ENCODE measurements around the gene TMEM220.
"Not testable (repeated sequence)": the region's sequence is repeated elsewhere in the genome, so short reads cannot be mapped to it uniquely, and the experiment has no call there.

Gene TMEM220

DNA sequence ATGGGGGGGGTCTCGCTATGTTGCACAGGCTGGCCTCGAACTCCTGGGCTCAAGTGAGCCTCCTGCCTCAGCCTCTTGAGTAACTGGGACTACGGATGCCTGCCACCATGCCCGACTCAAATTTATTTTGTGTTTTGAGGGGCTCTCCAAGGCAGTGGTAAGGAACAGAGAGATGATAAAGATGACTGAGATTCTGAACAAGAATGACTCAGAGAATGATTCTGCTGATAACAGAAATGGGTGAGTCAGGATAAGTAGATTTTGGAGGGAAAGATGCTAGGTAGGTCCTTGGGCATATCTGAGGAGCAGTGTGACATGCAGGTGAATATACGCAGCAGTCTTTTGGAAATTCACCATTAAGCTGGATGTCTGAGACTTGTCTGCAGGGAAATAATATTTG is 2.6 kb downstream of the TMEM220 start:
- no peak for DNase-seq

DNA sequence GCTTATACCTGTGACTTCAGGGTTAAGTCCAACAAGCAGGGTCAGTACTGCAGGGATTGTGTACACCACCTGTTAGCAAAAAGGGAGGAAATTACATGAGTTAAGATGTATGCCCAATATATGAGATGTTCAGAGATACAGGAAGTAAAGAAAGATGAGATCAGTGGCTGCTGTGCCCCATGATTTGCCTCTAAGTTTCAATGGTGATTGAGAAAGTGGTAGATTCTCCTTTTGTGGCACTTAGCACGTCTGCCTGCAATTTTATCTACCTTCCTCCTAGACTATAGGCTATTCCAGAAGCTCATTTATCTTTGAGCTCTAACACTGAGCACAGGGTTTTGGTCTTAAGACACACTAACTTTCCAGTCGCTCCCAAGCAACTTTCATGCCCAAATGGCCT is 3.6 kb downstream of the TMEM220 start:
- DNase-seq = no peak

DNA sequence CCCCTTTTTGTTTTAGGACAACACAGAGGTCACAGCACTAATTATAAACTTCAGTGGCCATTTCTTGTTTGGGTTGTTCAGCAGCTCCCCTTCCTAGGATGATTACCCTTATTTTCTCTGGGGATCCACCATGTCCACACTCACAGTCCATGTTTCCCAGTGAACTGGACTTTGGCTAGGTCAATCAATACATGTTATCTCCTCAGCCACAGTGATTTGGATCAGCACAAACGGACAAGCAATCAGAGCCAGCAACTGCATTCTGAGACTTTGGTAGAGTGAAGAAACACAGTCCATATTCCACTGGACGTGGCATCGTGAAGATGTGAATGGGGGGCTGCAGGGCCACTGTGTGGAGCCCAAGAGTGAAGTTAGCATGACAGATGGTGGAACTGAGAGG is 4.6 kb downstream of the TMEM220 start:
- DNase-seq = no peak

DNA sequence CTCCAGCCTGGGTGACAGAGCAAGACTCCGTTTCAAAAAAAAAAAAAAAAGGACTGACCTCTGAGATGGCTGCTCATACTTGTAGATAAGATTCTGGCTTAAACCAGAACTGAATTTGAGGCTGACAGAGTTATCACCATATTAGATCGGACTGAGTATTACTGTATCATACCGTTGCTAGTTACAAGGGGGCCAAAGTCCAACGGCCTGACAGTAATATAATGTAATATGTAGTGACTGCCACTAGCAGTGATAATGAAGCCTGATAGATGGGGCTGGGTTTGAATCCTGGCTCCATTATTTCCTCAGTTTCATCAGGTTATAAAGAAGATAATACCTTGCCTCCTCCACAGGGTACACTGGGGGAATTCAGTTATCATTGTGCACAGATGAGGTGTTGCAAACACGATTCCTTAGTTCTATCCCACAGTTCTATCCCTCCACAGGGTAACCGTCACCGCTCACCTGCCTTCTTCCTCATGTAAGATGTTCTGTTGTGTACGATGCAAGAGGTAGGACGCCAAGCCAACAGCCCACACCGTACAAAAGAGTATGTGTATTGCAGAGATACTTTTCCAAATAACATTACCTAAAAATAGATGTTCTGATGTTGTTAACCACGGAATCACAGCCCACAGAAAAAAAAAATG is 5.2 kb downstream of the TMEM220 start:
- no peak for DNase-seq

DNA sequence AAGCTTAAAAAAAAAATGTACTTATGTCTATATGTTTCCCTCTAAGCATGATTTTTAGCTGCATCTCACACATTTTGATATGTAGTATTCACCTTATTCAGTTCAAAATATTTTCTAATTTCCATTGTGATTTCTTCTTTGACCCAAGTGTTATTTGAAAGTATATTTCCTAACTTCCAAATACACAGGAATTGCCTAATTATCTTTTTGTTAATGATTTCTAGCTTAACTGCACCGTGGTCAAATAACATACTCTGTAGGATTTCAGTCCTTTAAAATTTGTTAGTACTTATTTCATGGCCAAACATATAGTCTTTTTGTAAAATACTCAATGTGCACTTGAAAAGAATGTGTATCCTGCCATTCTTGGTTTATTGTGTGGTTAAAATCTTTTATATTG is 11.3 kb downstream of the TMEM220 start:
- no peak for DNase-seq

DNA sequence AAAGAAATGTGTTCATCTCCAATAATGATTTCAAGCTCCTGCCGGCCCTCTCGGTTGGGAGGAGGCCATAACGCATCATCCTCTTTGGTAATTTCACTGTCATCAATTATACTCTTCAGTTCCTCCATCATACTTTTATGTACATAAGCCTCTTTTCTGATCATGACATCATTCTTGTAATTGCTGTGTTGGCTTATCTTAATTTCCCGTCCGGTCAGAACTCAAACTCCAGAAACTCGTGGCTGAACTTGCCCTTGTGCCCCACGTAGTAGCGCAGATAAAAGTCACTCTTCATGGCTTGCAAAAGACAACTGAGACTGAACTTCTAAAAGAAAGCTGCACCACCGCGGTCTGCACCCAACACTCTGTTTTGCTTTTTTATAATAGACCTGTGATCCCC is 13.6 kb downstream of the TMEM220 start:
- no peak for DNase-seq

DNA sequence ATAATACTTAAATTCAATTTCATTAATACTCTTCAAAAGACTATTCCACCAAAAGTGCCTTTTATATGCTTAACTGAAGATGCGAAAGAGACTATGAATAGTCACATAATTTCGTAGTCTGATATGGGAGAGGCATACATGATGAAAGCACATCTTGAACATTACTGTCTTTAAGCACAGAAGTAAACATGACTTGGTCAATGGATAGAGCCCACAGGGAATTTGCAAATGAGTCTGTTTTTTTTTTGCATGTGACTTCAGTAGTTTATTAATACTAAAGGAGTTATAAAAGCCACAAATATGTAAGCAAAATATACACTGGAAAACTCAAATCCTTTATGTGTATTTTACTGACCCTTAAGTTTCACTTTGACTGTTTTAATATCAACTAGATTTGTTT is 16.5 kb downstream of the TMEM220 start:
- DNase-seq = no peak

DNA sequence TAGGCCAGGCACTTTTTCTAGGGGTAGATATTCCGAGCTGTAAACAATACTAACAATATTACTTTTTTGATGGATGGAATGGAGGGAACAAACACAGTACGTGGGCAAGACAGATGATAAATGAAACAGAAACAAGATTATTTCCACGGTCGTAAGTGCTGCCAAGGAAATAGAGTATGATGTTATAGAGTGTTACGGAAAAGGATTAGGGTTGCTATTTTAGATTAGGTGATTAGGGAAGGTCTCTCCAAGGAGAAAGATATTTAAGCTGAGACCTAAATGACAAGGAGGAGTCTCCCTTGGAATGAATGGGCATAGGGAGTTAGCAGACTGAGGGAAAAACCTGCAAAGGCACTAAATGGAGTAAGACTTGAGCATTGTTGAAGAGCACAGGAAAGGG is 24.1 kb downstream of the TMEM220 start:
- no peak for DNase-seq

DNA sequence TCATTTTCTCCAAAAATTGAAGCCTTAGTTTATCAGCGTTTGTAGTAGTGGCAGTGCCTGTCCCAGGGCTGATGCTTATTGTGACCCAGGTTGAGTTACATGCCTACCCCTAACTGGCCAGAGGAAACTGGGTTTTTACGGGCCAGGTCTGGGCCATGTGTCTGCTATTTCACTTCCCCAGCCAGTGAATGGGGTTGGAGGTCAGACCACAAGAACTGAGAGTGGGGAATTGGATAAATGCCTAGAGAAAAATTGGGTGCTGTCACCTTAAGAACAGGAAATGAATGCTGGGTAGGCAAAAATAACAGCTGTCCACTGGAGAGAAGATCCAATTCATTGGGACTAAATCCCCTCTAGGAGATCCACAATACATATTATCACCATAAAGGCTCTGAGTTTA is 27.2 kb downstream of the TMEM220 start:
- DNase-seq = no peak

DNA sequence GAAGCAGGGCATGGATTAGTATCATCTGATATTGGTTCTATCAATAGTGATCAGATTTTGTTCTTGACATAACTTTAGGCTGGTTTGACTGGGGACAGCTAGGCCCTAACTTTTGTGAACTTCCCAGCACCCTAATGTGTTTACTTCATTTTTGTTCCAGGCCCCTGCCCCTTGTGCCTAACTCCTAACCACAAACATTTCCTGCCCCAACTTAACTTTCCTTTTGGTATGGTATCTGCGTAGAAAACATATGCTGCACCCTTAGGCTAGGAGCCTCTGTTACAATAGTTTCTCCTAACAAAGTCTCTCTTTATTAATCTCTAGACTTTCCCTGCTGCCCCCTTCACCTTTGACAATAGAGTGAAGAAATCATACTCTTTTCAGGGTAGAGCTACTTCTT is 30.0 kb downstream of the TMEM220 start:
- DNase-seq = no peak

DNA sequence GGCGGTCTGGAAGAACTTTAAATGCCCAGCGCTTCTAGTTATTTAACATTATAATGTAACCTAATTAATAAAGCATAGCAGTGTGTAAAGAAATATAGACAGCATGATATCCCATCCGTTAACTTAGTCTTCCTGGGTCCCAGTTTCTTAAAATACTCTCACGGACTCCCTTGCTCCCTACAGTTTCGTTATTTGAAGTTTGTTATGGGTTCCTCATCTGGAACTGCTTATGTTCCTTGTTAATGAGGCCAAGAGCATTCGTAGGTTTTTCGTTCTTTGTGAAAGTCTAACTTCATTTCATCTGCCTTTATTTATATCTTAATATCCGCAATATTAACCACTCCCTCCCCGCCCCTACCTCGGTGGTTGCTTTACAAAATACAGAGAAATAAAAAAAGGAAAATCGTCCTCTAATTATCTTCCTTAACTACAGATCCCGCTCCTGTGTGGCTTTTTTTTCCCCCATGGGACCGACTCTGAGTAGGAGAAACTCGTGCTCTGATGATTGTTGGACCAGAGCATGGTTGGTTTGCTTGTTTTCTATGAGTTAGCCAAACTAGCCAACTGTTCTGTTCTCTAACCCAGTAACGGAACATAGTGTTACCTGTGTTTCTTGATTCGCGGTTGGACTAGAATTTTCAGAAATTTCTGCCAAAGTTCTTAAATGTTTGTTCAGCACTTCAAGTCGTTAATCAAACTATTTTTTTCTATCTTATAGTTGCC is 31.6 kb downstream of the TMEM220 start:
- no peak for DNase-seq

DNA sequence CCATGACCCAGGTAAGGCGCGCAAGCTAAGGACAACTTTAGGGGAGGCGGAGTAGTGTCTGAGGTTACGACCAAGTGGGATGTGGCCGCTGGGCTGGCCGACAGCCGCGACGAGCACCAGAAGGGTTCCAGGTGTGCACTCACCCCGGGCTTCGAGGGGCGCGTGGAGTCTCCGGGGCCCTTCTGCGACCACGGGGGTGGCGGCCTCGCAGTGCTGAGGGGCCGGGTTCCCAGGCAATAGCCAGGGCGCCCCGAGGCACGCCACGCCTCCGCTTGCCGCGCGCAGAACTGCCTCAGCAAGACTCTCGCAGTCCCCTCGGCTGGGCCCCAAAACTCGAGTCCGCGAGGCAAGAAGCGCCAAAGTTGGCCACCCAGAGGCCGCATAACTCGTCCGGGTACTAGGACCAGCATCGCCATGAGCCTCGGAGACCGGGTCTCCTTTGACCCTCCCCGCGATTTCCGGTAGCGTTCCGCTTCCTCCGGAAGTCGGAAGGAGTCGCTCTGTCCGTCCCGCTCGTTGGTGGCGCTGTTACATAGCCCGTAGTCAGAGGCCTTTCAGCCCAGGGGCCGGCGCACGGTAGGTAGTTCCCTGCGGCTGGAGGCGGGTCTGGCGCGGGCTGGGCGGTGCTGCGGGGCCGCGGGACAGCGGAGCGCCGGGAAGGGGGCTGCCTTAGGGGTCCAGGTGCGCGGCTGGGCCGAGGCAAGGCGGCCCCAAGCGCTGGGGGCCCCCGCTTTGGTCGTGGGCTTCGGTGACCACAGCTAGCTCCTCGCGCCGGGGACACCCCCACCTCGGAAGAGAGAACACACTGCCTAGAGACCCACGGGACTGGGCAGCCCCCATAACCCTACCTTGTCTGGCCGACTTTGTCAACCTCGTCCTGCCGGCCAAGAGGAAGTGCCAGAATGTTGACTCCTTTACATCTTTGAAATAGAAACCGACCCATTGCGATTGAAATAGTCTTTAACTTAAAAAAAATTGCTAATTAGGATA is 32.4 kb downstream of the TMEM220 start, which contains the start of the genes ADPRM and SCO1:
ADPRM (plus strand) TSS at position 503 of the 990 bp plus-strand sequence. CDS start 7,333 bp downstream, outside the sequence.
SCO1 (minus strand) TSS at position 442 of the 990 bp plus-strand sequence; CDS start at position 416, 26 bp downstream.
- peak; percentile 92 for DNase-seq

DNA sequence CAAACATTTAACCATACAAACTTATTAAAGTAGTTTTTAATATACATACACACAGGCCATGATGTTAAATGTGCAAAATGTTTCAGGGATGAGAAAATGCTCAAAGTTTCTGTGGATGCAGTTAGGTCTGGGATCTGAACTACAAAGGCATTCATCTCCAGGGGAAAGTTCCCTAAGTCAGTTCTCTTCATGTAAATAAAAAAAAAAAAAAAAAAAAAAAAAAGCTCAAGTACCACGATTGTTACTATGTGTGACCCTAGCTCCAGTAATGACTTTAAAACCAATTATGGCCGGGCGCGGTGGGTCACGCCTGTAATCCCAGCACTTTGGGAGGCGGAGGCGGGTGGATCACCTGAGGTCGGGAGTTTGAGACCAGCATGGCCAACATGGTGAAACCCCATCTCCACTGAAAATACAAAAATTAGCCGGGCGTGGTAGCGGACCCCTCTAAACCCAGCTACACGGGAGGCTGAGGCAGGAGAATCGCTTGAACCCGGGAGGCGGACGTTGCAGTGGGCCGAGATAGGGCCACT is 33.9 kb downstream of the TMEM220 start:
- not testable (repeated sequence) for DNase-seq

DNA sequence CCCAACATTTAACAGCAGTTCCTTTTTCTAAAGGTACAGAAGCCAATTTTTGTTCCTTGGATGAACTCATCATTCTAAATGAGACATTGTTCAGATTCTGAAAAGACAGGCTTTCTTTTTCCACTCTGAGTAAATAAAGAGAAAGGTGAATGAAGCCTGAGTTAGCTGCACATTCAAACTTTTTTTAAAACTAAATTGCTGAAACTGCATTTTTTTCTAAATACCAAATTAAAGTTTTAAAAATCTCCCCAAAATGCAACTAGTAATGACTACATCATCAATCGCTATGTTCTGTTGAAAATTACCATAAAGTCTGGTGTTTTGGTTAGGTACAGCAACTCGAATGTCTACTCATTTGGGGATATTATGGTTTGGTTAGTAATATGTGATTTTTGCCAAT is 42.3 kb downstream of the TMEM220 start:
- DNase-seq = no peak

DNA sequence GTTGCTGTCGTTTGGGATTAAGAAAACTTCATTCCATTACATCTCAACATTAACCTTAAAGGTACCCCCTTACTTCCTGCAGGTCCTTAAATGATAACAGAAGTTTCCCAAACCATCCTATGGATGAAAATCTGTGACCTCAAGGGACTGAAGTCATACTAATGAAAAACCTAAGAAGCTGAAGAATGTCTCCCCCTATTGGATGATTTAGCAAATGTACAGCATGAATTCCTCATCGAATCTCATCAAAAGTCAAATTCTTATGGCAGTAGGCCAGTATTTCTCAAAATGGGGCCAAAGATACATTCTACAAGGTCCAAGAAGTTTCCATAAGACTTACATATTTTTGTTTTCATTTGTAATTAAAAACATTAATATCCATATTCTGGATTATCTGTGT is 46.0 kb downstream of the TMEM220 start:
- DNase-seq = peak; percentile 3

DNA sequence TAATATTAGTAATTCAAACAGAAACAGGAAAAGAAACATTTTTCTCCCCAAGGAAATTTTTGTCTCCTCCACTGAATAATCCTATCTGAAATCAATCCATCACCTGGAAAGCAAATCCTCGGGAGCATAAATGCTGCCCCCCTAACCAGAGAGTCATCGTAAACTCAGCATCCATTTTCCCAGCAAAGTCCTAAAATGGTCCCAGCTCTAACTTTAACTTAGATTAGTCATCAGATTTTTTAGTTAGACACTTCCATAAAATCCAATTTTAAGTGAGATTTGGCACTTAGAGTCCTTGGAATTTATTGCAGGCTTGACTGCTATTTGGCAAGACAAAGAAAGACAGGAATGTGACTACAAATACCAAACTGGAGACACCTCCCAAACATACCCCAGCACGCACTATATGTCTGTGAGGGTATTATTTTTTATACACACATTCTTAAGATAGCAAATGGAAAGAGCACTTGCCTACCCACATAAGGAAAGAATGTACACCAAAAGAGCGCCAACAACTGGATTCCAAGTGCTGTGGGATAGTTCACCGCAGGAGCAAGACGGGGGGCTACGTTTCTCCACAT is 47.9 kb downstream of the TMEM220 start:
- no peak for DNase-seq

DNA sequence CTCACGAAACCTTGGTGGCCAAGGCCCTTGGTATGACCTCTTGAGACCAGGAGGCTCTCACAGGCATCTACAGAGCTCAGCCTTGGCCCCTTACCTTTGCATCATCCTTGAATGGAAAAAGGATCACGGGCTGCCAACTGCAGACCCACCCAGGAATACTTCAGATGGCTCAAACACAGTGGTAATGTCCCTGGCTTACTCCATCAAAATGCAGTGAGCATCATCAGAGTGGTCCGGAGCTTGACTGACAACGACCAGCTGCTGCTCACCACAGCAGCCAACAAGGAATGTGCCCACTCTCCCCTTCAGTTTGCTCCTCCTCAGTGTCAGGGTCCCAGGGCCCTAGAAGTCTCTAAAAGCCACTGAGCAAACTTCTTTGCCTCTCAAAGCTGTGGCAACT is 55.1 kb downstream of the TMEM220 start:
- no peak for DNase-seq

DNA sequence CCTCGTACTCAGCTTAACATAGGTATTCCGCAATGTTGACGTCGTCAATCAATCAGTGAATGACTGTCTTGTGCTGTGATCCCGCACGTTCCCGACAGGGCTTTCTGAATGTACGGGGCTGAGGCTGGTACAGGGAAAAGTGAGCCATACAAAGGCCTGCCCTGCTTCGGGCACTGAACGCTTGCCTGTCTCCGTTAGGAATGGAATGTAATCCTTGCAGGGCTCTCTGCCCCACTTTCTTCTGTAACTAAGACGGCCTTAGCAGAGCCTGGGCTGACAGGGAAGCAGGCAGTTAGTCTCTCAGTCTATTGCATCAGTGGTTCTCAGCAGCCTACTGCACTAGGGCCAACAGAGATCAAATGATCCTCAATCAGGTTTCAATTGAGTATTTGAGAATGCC is 56.5 kb downstream of the TMEM220 start:
- DNase-seq = no peak

DNA sequence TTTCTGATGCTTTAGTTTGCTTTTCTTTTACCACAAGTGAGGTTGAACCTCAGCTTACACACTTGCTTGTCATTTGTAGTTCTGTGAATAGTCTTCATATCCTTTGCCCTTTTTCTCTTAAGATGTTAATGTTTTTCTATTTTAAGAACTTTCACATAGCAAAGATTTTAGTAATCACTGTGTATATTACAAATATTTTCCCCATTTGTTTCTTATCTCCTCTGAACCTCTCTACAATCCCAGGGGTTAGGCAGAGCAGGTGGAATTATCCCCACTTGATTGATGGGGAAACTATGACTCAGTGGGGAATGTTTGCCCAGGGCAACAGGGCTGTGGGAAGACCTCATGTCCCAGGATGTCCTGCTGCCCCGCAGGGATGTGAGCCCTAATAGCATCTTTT is 61.0 kb downstream of the TMEM220 start:
- no peak for DNase-seq

DNA sequence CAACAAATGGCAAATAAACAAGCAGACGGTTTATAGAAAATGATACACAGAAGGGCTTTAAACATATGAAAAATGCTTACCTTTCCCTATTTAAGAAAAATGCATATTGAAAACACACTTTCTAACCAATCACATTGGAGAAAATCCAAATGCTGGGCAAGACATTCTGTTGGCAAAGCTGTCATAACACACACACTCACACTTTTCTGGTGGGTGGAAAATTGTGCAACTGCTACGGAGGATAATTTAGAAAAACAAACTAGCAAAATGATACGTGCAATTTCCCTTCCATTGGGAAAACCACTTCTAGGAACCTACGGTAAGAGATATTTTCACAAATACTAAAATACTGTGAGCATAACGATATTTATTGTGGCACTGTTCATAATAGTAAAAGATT is 62.9 kb downstream of the TMEM220 start:
- DNase-seq = no peak

DNA sequence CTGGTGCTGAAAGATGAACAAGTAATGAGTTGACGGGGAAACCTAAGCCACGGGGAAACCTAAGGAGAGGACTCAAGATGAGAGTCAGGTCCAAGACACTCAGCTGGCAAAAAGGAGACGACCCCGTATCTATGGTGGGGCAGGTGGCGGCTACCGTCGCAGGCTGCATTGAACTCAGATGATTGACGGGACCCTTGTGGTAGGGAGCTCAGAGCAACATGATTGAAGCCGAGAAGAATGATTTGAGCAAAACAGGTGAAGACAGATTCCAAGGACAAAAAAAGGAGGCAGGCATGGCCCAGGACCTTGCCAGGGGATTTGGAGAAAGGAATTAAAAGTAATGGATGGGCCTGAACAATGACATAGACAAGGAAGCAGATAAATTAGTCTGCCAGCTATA is 65.3 kb downstream of the TMEM220 start:
- no peak for DNase-seq
